Body of pancreas (tissue), 4 donors: ENCODE results near the gene MERTK. TPM values are rescaled to one million over a fixed set of nuclear protein-coding genes. Genes with fewer than 3 reads are reported as not detected.
"Not testable (repeated sequence)": the region's sequence is repeated elsewhere in the genome, so short reads cannot be mapped to it uniquely, and the experiment has no call there.

ENCODE experiments used
- ATAC-seq: fragments of 150-250 bp; one replicate; pipeline ENCODE4 v1.9.1; 2016
- DNase-seq, 4 donors: peaks; one replicate each; pipeline ENCODE4 v3.0.0-alpha.2; 2019
- H3K27ac ChIP-seq, 4 donors: fragments of 200-600 bp; sonication (generic); 1 replicate in 3 of 4; 2 replicates in 1 of 4; pipeline versions ENCODE4 v1.5.1 to v1.6.1; 2016 to 2019; ENCODE audit warnings: mild to moderate bottlenecking in 1 of 4, mixed read lengths in 1 of 4, moderate library complexity in 1 of 4
- H3K27me3 ChIP-seq, 2 donors: fragments of 200-600 bp; sonication (generic); one replicate each; pipeline ENCODE4 v1.6.0; 2016; ENCODE audit warnings: mild to moderate bottlenecking in 1 of 2
- H3K36me3 ChIP-seq, 2 donors: fragments of 200-600 bp; sonication (generic); replicated peaks in 1 of 2; 2 replicates each; pipeline ENCODE4 v1.5.1; 2016; ENCODE audit warnings: low read depth in 2 of 2; ENCODE audit not compliant: insufficient read depth in 1 of 2
- H3K4me1 ChIP-seq: fragments of 200-600 bp; sonication (generic); one replicate; pipeline ENCODE4 v1.6.0; 2016
- H3K4me3 ChIP-seq, 2 donors: fragments of 200-600 bp; sonication (generic); 1 replicate in 1 of 2; 2 replicates in 1 of 2; pipeline ENCODE4 v1.5.1; 2016 to 2019
- H3K9me3 ChIP-seq, 3 donors: fragments of 200-600 bp; sonication (generic); 1 replicate in 2 of 3; 2 replicates in 1 of 3; pipeline ENCODE4 v1.5.1; 2016
- POLR2A ChIP-seq, 3 donors: fragments of 450-650 bp; IDR thresholded peaks; one replicate each; pipeline ENCODE4 v1.6.1; 2016; ENCODE audit warnings: antibody characterized with exemption in 3 of 3, mild to moderate bottlenecking in 2 of 3
- WGBS, 2 donors: methylation state at CpG; one replicate each; pipeline ENCODE4 v1.1.5; 2017; 5-methylcytosine and 5-hydroxymethylcytosine counted together
- intact Hi-C: fragments of 100-400 bp; cut with DNase I; formaldehyde crosslinking; loops from one replicate; pipeline ENCODE4 v1.15.1; 2023
- total RNA-seq, 2 donors: library from RNA; depleted of rRNA; stranded (reverse); fragments of >200 nt; gene quantifications; one replicate each; pipeline ENCODE4 v1.1.0, GENCODE V29; 2016
- TF ChIP-seq, protein P1 (sequence below), 7 experiments: fragments of 450-650 bp in 4 of 7; fragments of 200-600 bp in 3 of 7; sonication (generic) in 3 of 7; IDR thresholded peaks; one replicate each; pipeline ENCODE4 v1.5.1; 2016 to 2019; ENCODE audit warnings: antibody characterized with exemption in 7 of 7

Gene MERTK
- total RNA-seq, 2 donors from 2014 or later = 7.9 to 9.6 TPM

DNA sequence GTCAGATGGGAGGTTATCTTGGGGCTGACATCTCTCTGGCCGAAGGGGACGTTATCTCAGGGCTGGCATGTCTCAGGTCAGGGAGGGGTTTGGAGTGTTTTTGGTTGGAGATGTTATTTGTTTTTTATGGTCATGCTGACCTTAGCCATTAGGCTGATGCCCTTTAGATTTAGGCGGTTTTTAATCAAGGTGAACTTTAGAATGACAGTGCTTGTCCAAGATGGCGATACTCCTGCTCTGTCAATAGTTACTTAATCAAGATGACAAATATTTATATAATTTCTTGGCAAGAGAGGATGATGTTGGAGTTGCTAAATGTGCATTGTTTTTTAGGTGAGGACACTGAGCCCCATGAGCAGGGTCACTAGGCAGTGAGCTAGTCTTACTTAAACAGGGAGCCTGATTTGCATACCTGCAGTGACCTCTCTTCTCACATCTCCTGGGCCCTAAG is 34.5 kb downstream of the MERTK start:
- ATAC-seq (no peak), DNase-seq (no peak)
- TF ChIP-seq, protein P1, sequence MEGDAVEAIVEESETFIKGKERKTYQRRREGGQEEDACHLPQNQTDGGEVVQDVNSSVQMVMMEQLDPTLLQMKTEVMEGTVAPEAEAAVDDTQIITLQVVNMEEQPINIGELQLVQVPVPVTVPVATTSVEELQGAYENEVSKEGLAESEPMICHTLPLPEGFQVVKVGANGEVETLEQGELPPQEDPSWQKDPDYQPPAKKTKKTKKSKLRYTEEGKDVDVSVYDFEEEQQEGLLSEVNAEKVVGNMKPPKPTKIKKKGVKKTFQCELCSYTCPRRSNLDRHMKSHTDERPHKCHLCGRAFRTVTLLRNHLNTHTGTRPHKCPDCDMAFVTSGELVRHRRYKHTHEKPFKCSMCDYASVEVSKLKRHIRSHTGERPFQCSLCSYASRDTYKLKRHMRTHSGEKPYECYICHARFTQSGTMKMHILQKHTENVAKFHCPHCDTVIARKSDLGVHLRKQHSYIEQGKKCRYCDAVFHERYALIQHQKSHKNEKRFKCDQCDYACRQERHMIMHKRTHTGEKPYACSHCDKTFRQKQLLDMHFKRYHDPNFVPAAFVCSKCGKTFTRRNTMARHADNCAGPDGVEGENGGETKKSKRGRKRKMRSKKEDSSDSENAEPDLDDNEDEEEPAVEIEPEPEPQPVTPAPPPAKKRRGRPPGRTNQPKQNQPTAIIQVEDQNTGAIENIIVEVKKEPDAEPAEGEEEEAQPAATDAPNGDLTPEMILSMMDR (IDR thresholded peaks at IDR 0.05) = no peak
- TF ChIP-seq POLR2A (IDR thresholded peaks at IDR 0.05) = no peak
- no peak overlapping the region for H3K27ac ChIP-seq
- H3K4me1 ChIP-seq = peaks cover 10% of the 10 kb centered on the region
- no peaks in the 10 kb centered on the region for H3K9me3 ChIP-seq
- H3K4me3 ChIP-seq = no peak overlapping the region
- intact Hi-C loops = no loop called here
- 31 to 57% methylated on average over 4 of the region's 4 CpGs for WGBS, 2 donors
- H3K27me3 ChIP-seq = no peaks in the 10 kb centered on the region
- no peaks in the 10 kb centered on the region for H3K36me3 ChIP-seq

DNA sequence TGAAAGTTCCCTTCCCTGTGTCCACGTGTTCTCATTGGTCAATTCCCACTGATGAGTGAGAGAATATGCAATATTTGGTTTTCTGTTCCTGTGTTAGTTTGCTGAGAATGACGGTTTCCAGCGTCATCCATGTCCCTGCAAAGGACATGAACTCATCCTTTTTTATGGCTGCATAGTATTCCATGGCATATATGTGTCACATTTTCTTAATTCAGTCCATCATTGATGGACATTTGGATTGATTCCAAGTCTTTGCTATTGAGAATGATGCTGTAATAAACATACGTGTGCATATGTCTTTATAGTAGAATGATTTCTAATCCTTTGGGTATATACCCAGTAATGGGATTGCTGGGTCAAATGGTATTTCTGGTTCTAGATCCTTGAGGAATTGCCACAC is 35.5 kb downstream of the MERTK start:
- WGBS, 2 donors = 72 to 75% methylated on average over 4 of the region's 4 CpGs
- H3K4me1 ChIP-seq, ATAC-seq, H3K27me3 ChIP-seq, H3K9me3 ChIP-seq, H3K36me3 ChIP-seq, DNase-seq, H3K27ac ChIP-seq, intact Hi-C loops, H3K4me3 ChIP-seq: not testable (repeated sequence)

DNA sequence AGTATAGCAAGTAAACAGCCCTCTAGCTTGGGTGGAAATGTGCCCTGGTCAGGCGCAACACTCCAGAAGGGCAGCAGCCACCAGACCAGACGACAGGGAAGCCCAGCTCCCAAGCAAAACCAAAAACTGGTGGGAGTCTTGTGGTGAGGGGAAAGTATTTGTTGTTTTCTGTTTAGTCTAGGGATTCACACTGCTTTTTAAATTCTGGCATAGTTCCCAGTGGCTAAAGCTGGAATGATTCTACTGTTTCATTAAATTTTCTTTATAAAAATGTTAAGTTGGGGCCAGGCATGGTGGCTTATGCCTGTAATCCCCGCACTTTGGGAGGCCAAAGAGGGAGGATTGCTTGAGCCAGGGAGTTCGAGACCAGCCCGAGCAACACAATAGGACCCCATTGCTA is 38.5 kb downstream of the MERTK start:
- intact Hi-C loops = no loop called here
- ATAC-seq = no peak
- Histone ChIP-seq H3K36me3 (no peaks in the 10 kb centered on the region), H3K27ac (no peak overlapping the region), H3K9me3 (no peaks in the 10 kb centered on the region), H3K4me1 (peaks cover 6% of the 10 kb centered on the region), H3K27me3 (no peaks in the 10 kb centered on the region), H3K4me3 (no peak overlapping the region)
- no peak for DNase-seq
- 68 to 80% methylated on average over 5 of the region's 5 CpGs for WGBS, 2 donors
- TF ChIP-seq, protein P1 (IDR thresholded peaks at IDR 0.05) = no peak
- TF ChIP-seq POLR2A (IDR thresholded peaks at IDR 0.05) = no peak

GRCh38 chr2:111938392-111938791 is 40.0 kb downstream of the MERTK start:
- TF ChIP-seq, protein P1 (IDR thresholded peaks at IDR 0.05) = no peak
- TF ChIP-seq POLR2A (IDR thresholded peaks at IDR 0.05) = no peak
- no peaks in the 10 kb centered on the region for H3K4me1 ChIP-seq
- ATAC-seq (no peak), DNase-seq (no peak)
- no peaks in the 10 kb centered on the region for H3K9me3 ChIP-seq
- H3K27me3 ChIP-seq = no peaks in the 10 kb centered on the region
- no peak overlapping the region for H3K4me3 ChIP-seq
- intact Hi-C loops = no loop called here
- H3K27ac ChIP-seq = no peak overlapping the region
- no peaks in the 10 kb centered on the region for H3K36me3 ChIP-seq

GRCh38 chr2:111940333-111941196 is 42.2 kb downstream of the MERTK start:
- DNase-seq (no peak), ATAC-seq (no peak)
- no peak overlapping the region for H3K4me3 ChIP-seq
- no peaks in the 10 kb centered on the region for H3K36me3 ChIP-seq
- no peak for TF ChIP-seq POLR2A (IDR thresholded peaks at IDR 0.05)
- TF ChIP-seq, protein P1 (IDR thresholded peaks at IDR 0.05) = no peak
- no peak overlapping the region for H3K27ac ChIP-seq
- intact Hi-C loops = no loop called here
- peaks cover 12% of the 10 kb centered on the region for H3K4me1 ChIP-seq
- 54 to 74% methylated on average over 10 of the region's 10 CpGs for WGBS, 2 donors
- H3K9me3 ChIP-seq = no peaks in the 10 kb centered on the region
- no peaks in the 10 kb centered on the region for H3K27me3 ChIP-seq
